Heart right ventricle (tissue), 16 donors: ENCODE results near the gene CABLES1. TPM values are rescaled to one million over a fixed set of nuclear protein-coding genes. Genes with fewer than 3 reads are reported as not detected.

Experiments used
- ATAC-seq, 8 donors: fragments of 200-7000 bp; cut with Tn5 transposase; one replicate each; pipeline ENCODE4 v1.9.1; 2020; ENCODE audit warnings: mild to moderate bottlenecking in 8 of 8, moderate library complexity in 8 of 8, moderate number of reproducible peaks in 1 of 8
- DNase-seq, 2 donors: peaks; one replicate each; pipeline ENCODE4 v3.0.0-alpha.2; 2020
- H3K27ac ChIP-seq, 10 donors: fragments of 200-600 bp; sonication (generic) in 2 of 10; one replicate each; pipeline versions ENCODE4 v1.5.0 to v1.8.0; 2020 to 2022; ENCODE audit warnings: mild to moderate bottlenecking in 3 of 10
- H3K27me3 ChIP-seq, 7 donors: fragments of 200-600 bp; one replicate each; pipeline ENCODE4 v1.8.0; 2021 to 2022; ENCODE audit warnings: mild to moderate bottlenecking in 2 of 7
- H3K36me3 ChIP-seq, 9 donors: fragments of 200-600 bp; sonication (generic) in 1 of 9; one replicate each; pipeline versions ENCODE4 v1.5.0 to v1.8.0; 2020 to 2022; ENCODE audit warnings: mild to moderate bottlenecking in 2 of 9
- H3K4me1 ChIP-seq, 9 donors: fragments of 200-600 bp; sonication (generic) in 1 of 9; one replicate each; pipeline versions ENCODE4 v1.5.0 to v1.8.0; 2020 to 2022; ENCODE audit warnings: mild to moderate bottlenecking in 4 of 9
- H3K4me3 ChIP-seq, 10 donors: fragments of 200-600 bp; sonication (generic) in 2 of 10; one replicate each; pipeline versions ENCODE4 v1.5.0 to v1.8.0; 2020 to 2022; ENCODE audit warnings: mild to moderate bottlenecking in 7 of 10, moderate library complexity in 2 of 10
- H3K9me3 ChIP-seq, 11 donors: fragments of 200-600 bp in 10 of 11; sonication (generic) in 2 of 11; one replicate each; pipeline versions ENCODE4 v1.5.0 to v1.8.0; 2013 to 2022; ENCODE audit warnings: mild to moderate bottlenecking in 2 of 11, control low read depth in 1 of 11, moderate library complexity in 1 of 11
- CTCF ChIP-seq, 9 donors: fragments of 200-600 bp; sonication (generic) in 2 of 9; IDR thresholded peaks; one replicate each; pipeline versions ENCODE4 v1.5.0 to v1.8.0; 2021 to 2022; ENCODE audit warnings: antibody characterized with exemption in 9 of 9, mild to moderate bottlenecking in 5 of 9, moderate library complexity in 1 of 9
- WGBS, 2 donors: extraction: QIAGEN DNeasy Blood & Tissue Kit; methylation state at CpG; one replicate each; pipeline ENCODE4 v1.1.7; 2013; ENCODE audit warnings: inconsistent platforms in 1 of 2; 5-methylcytosine and 5-hydroxymethylcytosine counted together
- intact Hi-C, 10 donors: fragments of 100-400 bp; cut with DNase I; formaldehyde crosslinking; loops; one replicate each; pipeline versions ENCODE4 v1.11.1 to v1.14.2; 2022
- polyA plus RNA-seq, 2 donors: library from polyadenylated mRNA; stranded (reverse); fragments of 200-250 nt; gene quantifications; one replicate each; pipeline ENCODE4 v1.2.3, GENCODE V29; 2013
- total RNA-seq, 10 donors: library from RNA; stranded (reverse); fragmentation: NEBNext Ultra II Directional in 3 of 10; extraction: Animal tissue kit (Norgen Biotek cat#: 25700) in 3 of 10; gene quantifications; one replicate each; pipeline versions ENCODE4 v1.2.1 to v1.2.4, GENCODE V29; 2021 to 2023
- donor health status: Arrhythmogenic right ventricular cardiomyopathy.
- donor health status: ischemic (EF 13 %, LVEDD 7.1; RV severe dilation, severe dysfunction).
- donor health status: healthy with polysubstance abuse.
- donor health status: DM: no; HTN: yes; CAD: no.
- donor health status: DM: no; HTN: no; CAD: no.
- donor health status: ischemic (EF 25% LVEDD 6.9; RV normal size, moderate dysfunction).
- donor health status: ischemic (EF 25% LVEDD 5.7; RV mildly dilated, moderate dysfunction).
- donor health status: healthy.
- donor health status: DM: yes; HTN: yes; CAD: no.
- donor health status: Ischemic cardiomyopathy.
- donor health status: ischemic (EF 35%, LVEDD 5.7; RV mildly dilated, moderate dysfunction).
- donor health status: nonischemic (EF 11% LVEDD 7.7; RV severe dilation, severe dysfunction).
- donor health status: DM: yes; HTN: yes; CAD: no.
- donor health status: PGD.
- donor health status: ischemic (EF 29% LVEDD 5.4; RV normal size, mild dysfunction).
- donor health status: nonischemic (EF 23%, LVEDD 6.1; RV moderate dilation, normal function).

Gene CABLES1
- total and polyA plus RNA-seq, 12 donors = 1.0 to 2.2 (median 1.8) TPM

GRCh38 chr18:23207191-23207955 lies 72.1 kb downstream of the CABLES1 start:
- intact Hi-C loops = loop anchor here in 1 of 10 donors (10.0 kb wide), 1 partner anchor 517 kb away; no protein-coding TSS in a partner anchor
- no peaks in the 10 kb centered on the region for H3K27me3 ChIP-seq
- ATAC-seq (no peak), DNase-seq (no peak)
- TF ChIP-seq CTCF (IDR thresholded peaks at IDR 0.05) = peak in 4 of 9 donors; percentile 7 to 18 (median 16)
- H3K4me1 ChIP-seq = no peaks in the 10 kb centered on the region
- WGBS, 2 donors = 86 to 87% methylated on average over 9 of the region's 9 CpGs
- peaks cover 0 to 10% (median 0%) of the 10 kb centered on the region in 11 donors for H3K9me3 ChIP-seq
- no peaks in the 10 kb centered on the region for H3K36me3 ChIP-seq
- H3K4me3 ChIP-seq = no peak overlapping the region
- no peak overlapping the region for H3K27ac ChIP-seq

DNA sequence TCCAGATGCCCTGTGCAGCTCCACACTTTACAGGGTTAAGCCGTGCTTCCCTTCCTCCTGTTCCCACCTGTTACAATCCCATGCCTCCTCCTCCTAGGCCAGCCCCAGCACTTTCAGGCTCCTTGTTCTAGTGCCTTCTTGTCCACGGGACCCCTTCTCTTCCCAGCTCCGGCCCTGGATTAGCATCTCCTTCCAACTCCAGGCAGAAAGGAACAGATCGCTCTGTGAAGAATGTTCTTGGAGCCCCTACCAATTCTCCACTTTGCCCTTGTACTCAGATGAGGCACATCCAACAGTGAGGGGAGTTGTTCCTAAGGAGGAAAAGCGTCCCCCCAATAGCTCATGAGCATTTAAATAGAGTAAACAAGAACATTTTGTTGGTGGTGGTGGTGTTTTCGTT lies 72.7 kb downstream of the CABLES1 start:
- Histone ChIP-seq H3K4me1 (peaks cover 0 to 6% (median 0%) of the 10 kb centered on the region in 9 donors), H3K4me3 (no peak overlapping the region), H3K9me3 (peaks cover 0 to 10% (median 0%) of the 10 kb centered on the region in 11 donors), H3K36me3 (no peaks in the 10 kb centered on the region), H3K27ac (no peak overlapping the region), H3K27me3 (no peaks in the 10 kb centered on the region)
- intact Hi-C loops = loop anchor here in 1 of 10 donors (10.0 kb wide), 1 partner anchor 517 kb away; no protein-coding TSS in a partner anchor
- TF ChIP-seq CTCF (IDR thresholded peaks at IDR 0.05) = no peak
- 98% methylated on average over 6 of the region's 6 CpGs for WGBS, 2 donors
- no peak for DNase-seq
- ATAC-seq = no peak

DNA sequence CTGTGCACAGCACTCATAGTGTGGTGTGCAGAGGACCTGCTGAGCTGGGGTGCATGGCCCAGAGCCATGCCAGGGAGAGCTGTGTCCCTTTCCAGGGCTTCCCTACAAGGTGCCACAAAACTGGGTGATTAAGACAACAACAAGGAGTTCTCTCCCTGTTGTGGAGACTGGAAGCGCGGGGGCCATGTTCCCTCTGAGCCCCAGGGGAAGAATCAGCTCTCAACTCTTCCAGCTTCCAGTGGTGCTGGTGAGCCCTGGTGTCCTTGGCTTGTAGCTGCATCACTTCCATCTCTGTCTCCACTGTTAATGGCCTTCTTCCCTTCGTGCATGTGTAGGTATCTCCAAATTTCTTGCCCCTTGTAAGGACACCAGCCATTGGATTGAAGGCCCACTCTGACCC lies 73.3 kb downstream of the CABLES1 start:
- TF ChIP-seq CTCF (IDR thresholded peaks at IDR 0.05) = no peak
- Histone ChIP-seq H3K27ac (no peak overlapping the region), H3K27me3 (no peaks in the 10 kb centered on the region), H3K36me3 (no peaks in the 10 kb centered on the region), H3K4me1 (peaks cover 0 to 11% (median 0%) of the 10 kb centered on the region in 9 donors), H3K9me3 (peaks cover 0 to 10% (median 0%) of the 10 kb centered on the region in 11 donors), H3K4me3 (no peak overlapping the region)
- DNase-seq = no peak
- WGBS, 2 donors = 96 to 97% methylated on average over 3 of the region's 3 CpGs
- intact Hi-C loops = loop anchor here in 1 of 10 donors (10.0 kb wide), 1 partner anchor 516 kb away; no protein-coding TSS in a partner anchor
- ATAC-seq = no peak

GRCh38 chr18:23209031-23209430 lies 73.7 kb downstream of the CABLES1 start:
- Histone ChIP-seq H3K27ac (no peak overlapping the region), H3K27me3 (no peaks in the 10 kb centered on the region), H3K4me3 (no peak overlapping the region), H3K36me3 (no peaks in the 10 kb centered on the region), H3K4me1 (peaks cover 0 to 12% (median 0%) of the 10 kb centered on the region in 9 donors), H3K9me3 (peaks cover 0 to 10% (median 0%) of the 10 kb centered on the region in 11 donors)
- TF ChIP-seq CTCF (IDR thresholded peaks at IDR 0.05) = no peak
- DNase-seq (no peak), ATAC-seq (no peak)
- intact Hi-C loops = loop anchor here in 1 of 10 donors (10.0 kb wide), 1 partner anchor 516 kb away; no protein-coding TSS in a partner anchor
- 85 to 95% methylated on average over 3 of the region's 3 CpGs for WGBS, 2 donors
